CD4-positive, CD25-positive, alpha-beta regulatory T cell (primary cell): Measurements from ENCODE around the gene FAM13B. TPM values are rescaled to one million over a fixed set of nuclear protein-coding genes. Genes with fewer than 3 reads are reported as not detected.
A peak's percentile ranks its signal among the peaks of the same experiment; 100 is the strongest.
"Not testable (repeated sequence)": the region's sequence is repeated elsewhere in the genome, so short reads cannot be mapped to it uniquely, and the experiment has no call there.

Experiments
- ATAC-seq, 2 donors: fragments of 150-1000 bp; cut with Tn5 transposase; one replicate each; pipeline ENCODE4 v1.10.0; 2021; ENCODE audit warnings: low read depth in 2 of 2, moderate number of reproducible peaks in 2 of 2, moderate library complexity in 1 of 2
- DNase-seq, 3 donors: peaks; one replicate each; pipeline versions ENCODE4 v3.0.0 to v3.0.0-alpha.2; 2012 to 2022; ENCODE audit warnings: mixed read lengths in 1 of 3
- H3K27ac ChIP-seq: one replicate; pipeline ENCODE4 v1.7.0; 2013; ENCODE audit warnings: mild to moderate bottlenecking, low read length; ENCODE audit not compliant: insufficient read depth, poor library complexity, severe bottlenecking
- H3K27me3 ChIP-seq: one replicate; pipeline ENCODE4 v1.7.0; 2013; ENCODE audit warnings: low read length; ENCODE audit not compliant: control insufficient read depth, insufficient read depth
- H3K36me3 ChIP-seq: one replicate; pipeline ENCODE4 v1.7.0; 2013; ENCODE audit warnings: mild to moderate bottlenecking, low read length, moderate library complexity; ENCODE audit not compliant: control insufficient read depth, insufficient read depth
- H3K4me1 ChIP-seq: 2 replicates; pipeline ENCODE4 v1.7.0; 2013; ENCODE audit warnings: mild to moderate bottlenecking, low read length; ENCODE audit not compliant: insufficient read depth, control insufficient read depth, poor library complexity, severe bottlenecking
- H3K4me3 ChIP-seq: one replicate; pipeline ENCODE4 v1.7.0; 2013; ENCODE audit warnings: low read depth, mild to moderate bottlenecking, low read length, moderate library complexity
- H3K9me3 ChIP-seq, 2 experiments: 1 replicate in 1 of 2; 2 replicates in 1 of 2; pipeline ENCODE4 v1.7.0; 2013; ENCODE audit warnings: low read length in 2 of 2, mild to moderate bottlenecking in 1 of 2, moderate library complexity in 1 of 2; ENCODE audit not compliant: control insufficient read depth in 2 of 2
- H3K27ac Mint-ChIP-seq, 3 donors: one replicate each; pipeline ENCODE4 v1.8.0; 2020 to 2022; ENCODE audit warnings: mild to moderate bottlenecking in 3 of 3, mixed read lengths in 3 of 3, moderate library complexity in 2 of 3
- H3K27me3 Mint-ChIP-seq: one replicate; pipeline ENCODE4 v1.8.0; 2022; ENCODE audit warnings: mild to moderate bottlenecking, mixed read lengths
- H3K36me3 Mint-ChIP-seq: one replicate; pipeline ENCODE4 v1.8.0; 2020; ENCODE audit warnings: mixed read lengths
- H3K4me1 Mint-ChIP-seq, 4 donors: one replicate each; pipeline ENCODE4 v1.8.0; 2020 to 2022; ENCODE audit warnings: mixed read lengths in 4 of 4, mild to moderate bottlenecking in 1 of 4
- H3K4me3 Mint-ChIP-seq, 4 donors: one replicate each; pipeline ENCODE4 v1.8.0; 2020 to 2022; ENCODE audit warnings: mild to moderate bottlenecking in 4 of 4, mixed read lengths in 4 of 4, moderate library complexity in 3 of 4
- H3K9me3 Mint-ChIP-seq, 7 donors: one replicate each; pipeline ENCODE4 v1.8.0; 2020 to 2022; ENCODE audit warnings: mixed read lengths in 7 of 7, mild to moderate bottlenecking in 3 of 7, moderate library complexity in 2 of 7
- polyA plus RNA-seq, 4 donors: library from polyadenylated mRNA; unstranded; fragments of 300-500 nt; fragmentation: Illumina TruSeq; gene quantifications; one replicate each; pipeline ENCODE4 v1.2.3, GENCODE V29; 2021
- total RNA-seq: library from RNA; stranded (reverse); gene quantifications from one replicate; pipeline ENCODE4 v1.2.3, GENCODE V29; 2022

Gene FAM13B
- total and polyA plus RNA-seq, 5 donors from 2014 or later: 18.3 to 65.8 (median 20.3) TPM

- ATAC-seq, H3K4me3 ChIP-seq, H3K9me3 Mint-ChIP-seq, H3K4me1 ChIP-seq, H3K27me3 ChIP-seq, H3K27me3 Mint-ChIP-seq, H3K4me3 Mint-ChIP-seq, H3K27ac ChIP-seq, H3K36me3 ChIP-seq, H3K27ac Mint-ChIP-seq, H3K4me1 Mint-ChIP-seq, H3K36me3 Mint-ChIP-seq, DNase-seq, H3K9me3 ChIP-seq: not testable (repeated sequence)
Observed at GRCh38 chr5:138045283-138045682, 12.4 kb upstream of the FAM13B start.

- H3K36me3 Mint-ChIP-seq: no peaks in the 10 kb centered on the region
- Histone ChIP-seq H3K9me3 (no peaks in the 10 kb centered on the region), H3K27ac (no peak overlapping the region), H3K4me3 (no peak overlapping the region), H3K36me3 (no peaks in the 10 kb centered on the region), H3K4me1 (peaks cover 2% of the 10 kb centered on the region), H3K27me3 (no peaks in the 10 kb centered on the region)
- H3K4me1 Mint-ChIP-seq: peaks cover 2 to 15% (median 6%) of the 10 kb centered on the region in 4 donors
- no peak for DNase-seq
- H3K27me3 Mint-ChIP-seq: no peaks in the 10 kb centered on the region
- H3K9me3 Mint-ChIP-seq: peaks cover 0 to 1% (median 0%) of the 10 kb centered on the region in 7 donors
- no peak for ATAC-seq
- no peak overlapping the region for H3K4me3 Mint-ChIP-seq
- H3K27ac Mint-ChIP-seq: no peak overlapping the region
Observed at GRCh38 chr5:138038826-138039225, 5.9 kb upstream of the FAM13B start.

- no peaks in the 10 kb centered on the region for H3K9me3 ChIP-seq
Observed at GRCh38 chr5:138037907-138038633, 5.2 kb upstream of the FAM13B start.

GRCh38 chr5:138037271-138037670 is 4.4 kb upstream of the FAM13B start:
- no peaks in the 10 kb centered on the region for H3K36me3 Mint-ChIP-seq

More at GRCh38 chr5:138037907-138038633, 5.2 kb upstream of the FAM13B start:
- ATAC-seq (no peak), DNase-seq (no peak)
- Histone ChIP-seq H3K27ac (no peak overlapping the region), H3K4me1 (peaks cover 9% of the 10 kb centered on the region), H3K27me3 (no peaks in the 10 kb centered on the region), H3K36me3 (no peaks in the 10 kb centered on the region), H3K4me3 (no peak overlapping the region)
- H3K9me3 Mint-ChIP-seq: peaks cover 0 to 1% (median 0%) of the 10 kb centered on the region in 7 donors
- no peak overlapping the region for H3K4me3 Mint-ChIP-seq
- H3K36me3 Mint-ChIP-seq: no peaks in the 10 kb centered on the region
- no peaks in the 10 kb centered on the region for H3K27me3 Mint-ChIP-seq
- H3K4me1 Mint-ChIP-seq: peaks cover 5 to 20% (median 10%) of the 10 kb centered on the region in 4 donors
- H3K27ac Mint-ChIP-seq: no peak overlapping the region

GRCh38 chr5:138035605-138036537 is 3.0 kb upstream of the FAM13B start:
- Mint-ChIP-seq H3K4me1 (peaks cover 5 to 37% (median 19%) of the 10 kb centered on the region in 4 donors), H3K27ac (peak overlapping the region in 2 of 3 donors; percentile 22 to 37), H3K27me3 (no peaks in the 10 kb centered on the region), H3K4me3 (peak overlapping the region; percentile 13 to 80 (median 65)), H3K9me3 (peaks cover 0 to 2% (median 0%) of the 10 kb centered on the region in 7 donors), H3K36me3 (peaks cover under 1% of the 10 kb centered on the region)
- Histone ChIP-seq H3K4me1 (peaks cover 22% of the 10 kb centered on the region), H3K27ac (no peak overlapping the region), H3K27me3 (no peaks in the 10 kb centered on the region), H3K9me3 (no peaks in the 10 kb centered on the region), H3K36me3 (no peaks in the 10 kb centered on the region), H3K4me3 (no peak overlapping the region)
- DNase-seq (peak; percentile 60 to 89 (median 77)), ATAC-seq (peak; percentile 65 to 67)

More at GRCh38 chr5:138037271-138037670, 4.4 kb upstream of the FAM13B start:
- no peak overlapping the region for H3K27ac ChIP-seq
- Mint-ChIP-seq H3K27ac (no peak overlapping the region), H3K27me3 (no peaks in the 10 kb centered on the region), H3K4me1 (peaks cover 5 to 23% (median 10%) of the 10 kb centered on the region in 4 donors), H3K4me3 (no peak overlapping the region), H3K9me3 (peaks cover 0 to 1% (median 0%) of the 10 kb centered on the region in 7 donors)
- ATAC-seq (no peak), DNase-seq (no peak)
- H3K36me3 ChIP-seq: no peaks in the 10 kb centered on the region
- H3K27me3 ChIP-seq: no peaks in the 10 kb centered on the region
- H3K4me1 ChIP-seq: peaks cover 9% of the 10 kb centered on the region
- no peaks in the 10 kb centered on the region for H3K9me3 ChIP-seq
- no peak overlapping the region for H3K4me3 ChIP-seq

GRCh38 chr5:138033907-138034306 is 1.0 kb upstream of the FAM13B start:
- Histone ChIP-seq H3K27ac (peak overlapping the region; percentile 99), H3K4me3 (peak overlapping the region; percentile 81), H3K27me3 (no peaks in the 10 kb centered on the region), H3K9me3 (no peaks in the 10 kb centered on the region), H3K36me3 (no peaks in the 10 kb centered on the region), H3K4me1 (peaks cover 41% of the 10 kb centered on the region)
- Mint-ChIP-seq H3K4me3 (peak overlapping the region; percentile 85 to 100 (median 98)), H3K4me1 (peaks cover 14 to 54% (median 36%) of the 10 kb centered on the region in 4 donors), H3K36me3 (peaks cover 3% of the 10 kb centered on the region), H3K27me3 (no peaks in the 10 kb centered on the region), H3K27ac (peak overlapping the region; percentile 60 to 99 (median 99)), H3K9me3 (peaks cover 0 to 2% (median 0%) of the 10 kb centered on the region in 7 donors)
- DNase-seq: no peak
- ATAC-seq: no peak

GRCh38 chr5:138033386-138033808 is 518 bp upstream of the FAM13B start:
- Mint-ChIP-seq H3K4me3 (peak overlapping the region; percentile 85 to 100 (median 98)), H3K36me3 (peaks cover 3% of the 10 kb centered on the region), H3K4me1 (peaks cover 14 to 59% (median 39%) of the 10 kb centered on the region in 4 donors), H3K27ac (peak overlapping the region; percentile 60 to 99 (median 99)), H3K27me3 (no peaks in the 10 kb centered on the region), H3K9me3 (peaks cover 0 to 2% (median 0%) of the 10 kb centered on the region in 7 donors)
- Histone ChIP-seq H3K27me3 (no peaks in the 10 kb centered on the region), H3K9me3 (no peaks in the 10 kb centered on the region), H3K36me3 (no peaks in the 10 kb centered on the region), H3K4me3 (peak overlapping the region; percentile 81), H3K27ac (peak overlapping the region; percentile 99), H3K4me1 (peaks cover 47% of the 10 kb centered on the region)
- ATAC-seq (no peak), DNase-seq (peak in 1 of 3 donors; percentile 40)
